Nephron (organoid): Measurements from ENCODE around the gene CAMK1G.

Source experiments
- H3K27ac Mint-ChIP-seq, 3 experiments: 2 replicates each; pipeline ENCODE4 v1.8.0; 2020; ENCODE audit warnings: mixed read lengths in 3 of 3, mild to moderate bottlenecking in 2 of 3, moderate library complexity in 1 of 3
- H3K27me3 Mint-ChIP-seq: 2 replicates; pipeline ENCODE4 v1.8.0; 2021; ENCODE audit warnings: low read depth, mild to moderate bottlenecking, moderate library complexity, mixed read lengths
- H3K36me3 Mint-ChIP-seq: 2 replicates; pipeline ENCODE4 v1.8.0; 2020; ENCODE audit warnings: low read depth, mixed read lengths
- H3K4me1 Mint-ChIP-seq: 2 replicates; pipeline ENCODE4 v1.8.0; 2020; ENCODE audit warnings: mixed read lengths
- H3K4me3 Mint-ChIP-seq, 3 experiments: 2 replicates each; pipeline ENCODE4 v1.8.0; 2020; ENCODE audit warnings: mild to moderate bottlenecking in 3 of 3, mixed read lengths in 3 of 3, moderate library complexity in 2 of 3
- H3K9me3 Mint-ChIP-seq: 2 replicates; pipeline ENCODE4 v1.8.0; 2020; ENCODE audit warnings: mixed read lengths
- TF ChIP-seq, protein P1 (sequence below), 3 experiments: fragments of 200-600 bp; sonication (generic); IDR thresholded peaks; one replicate each; pipeline ENCODE4 v1.5.0; 2021; ENCODE audit warnings: antibody characterized with exemption in 3 of 3; ENCODE audit not compliant: unreplicated experiment in 3 of 3

CAMK1G gene

GRCh38 chr1:209595028-209595427 is 11.5 kb downstream of the CAMK1G start:
- Mint-ChIP-seq H3K4me3 (peak overlapping the region in 1 of 3 experiments; percentile 14), H3K9me3 (no peaks in the 10 kb centered on the region), H3K4me1 (peaks cover 39% of the 10 kb centered on the region), H3K36me3 (no peaks in the 10 kb centered on the region), H3K27me3 (no peaks in the 10 kb centered on the region), H3K27ac (peak overlapping the region in 1 of 3 experiments; percentile 54)
- TF ChIP-seq, protein P1, sequence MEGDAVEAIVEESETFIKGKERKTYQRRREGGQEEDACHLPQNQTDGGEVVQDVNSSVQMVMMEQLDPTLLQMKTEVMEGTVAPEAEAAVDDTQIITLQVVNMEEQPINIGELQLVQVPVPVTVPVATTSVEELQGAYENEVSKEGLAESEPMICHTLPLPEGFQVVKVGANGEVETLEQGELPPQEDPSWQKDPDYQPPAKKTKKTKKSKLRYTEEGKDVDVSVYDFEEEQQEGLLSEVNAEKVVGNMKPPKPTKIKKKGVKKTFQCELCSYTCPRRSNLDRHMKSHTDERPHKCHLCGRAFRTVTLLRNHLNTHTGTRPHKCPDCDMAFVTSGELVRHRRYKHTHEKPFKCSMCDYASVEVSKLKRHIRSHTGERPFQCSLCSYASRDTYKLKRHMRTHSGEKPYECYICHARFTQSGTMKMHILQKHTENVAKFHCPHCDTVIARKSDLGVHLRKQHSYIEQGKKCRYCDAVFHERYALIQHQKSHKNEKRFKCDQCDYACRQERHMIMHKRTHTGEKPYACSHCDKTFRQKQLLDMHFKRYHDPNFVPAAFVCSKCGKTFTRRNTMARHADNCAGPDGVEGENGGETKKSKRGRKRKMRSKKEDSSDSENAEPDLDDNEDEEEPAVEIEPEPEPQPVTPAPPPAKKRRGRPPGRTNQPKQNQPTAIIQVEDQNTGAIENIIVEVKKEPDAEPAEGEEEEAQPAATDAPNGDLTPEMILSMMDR (IDR thresholded peaks at IDR 0.05; ENCODE audit: unreplicated experiment in 3 of 3): no peak

DNA sequence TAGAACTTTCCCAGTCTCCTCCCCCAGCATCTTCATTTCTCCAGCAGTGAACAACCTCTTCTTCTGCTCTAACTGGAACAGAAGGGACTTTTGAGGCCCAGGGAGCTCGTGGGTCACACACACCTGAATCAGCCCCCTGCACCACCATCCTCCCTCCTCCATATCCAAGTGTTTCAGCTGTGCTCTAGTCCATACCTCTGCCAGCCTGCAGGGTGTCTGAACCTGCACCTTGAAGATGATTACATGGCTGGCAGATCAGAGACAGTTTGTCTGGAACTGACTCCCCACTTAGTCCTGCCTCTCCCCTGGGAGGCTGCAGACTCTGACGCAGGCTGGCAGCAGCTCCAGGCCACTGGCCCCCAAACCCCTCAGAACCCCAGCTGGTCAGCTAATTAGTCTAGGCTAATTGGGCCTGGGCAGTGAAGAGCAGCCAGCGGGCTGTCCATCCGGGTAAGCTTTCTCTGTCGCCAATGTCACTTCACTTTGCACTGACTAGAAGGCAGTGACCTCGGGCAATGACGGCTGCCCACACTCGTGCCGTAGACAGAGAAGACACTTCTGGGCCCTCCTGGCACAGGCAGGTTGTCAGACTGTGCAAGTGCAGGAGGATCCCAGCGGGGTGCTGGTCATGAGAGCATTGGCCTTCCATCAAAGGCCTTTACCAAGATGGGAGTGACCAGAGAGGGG is 12.2 kb downstream of the CAMK1G start:
- H3K9me3 Mint-ChIP-seq: no peaks in the 10 kb centered on the region
- TF ChIP-seq, protein P1 (IDR thresholded peaks at IDR 0.05; ENCODE audit: unreplicated experiment in 3 of 3): no peak
- no peak overlapping the region for H3K4me3 Mint-ChIP-seq
- H3K4me1 Mint-ChIP-seq: peaks cover 32% of the 10 kb centered on the region
- no peaks in the 10 kb centered on the region for H3K27me3 Mint-ChIP-seq
- H3K27ac Mint-ChIP-seq: no peak overlapping the region
- no peaks in the 10 kb centered on the region for H3K36me3 Mint-ChIP-seq

- Mint-ChIP-seq H3K4me3 (no peak overlapping the region), H3K4me1 (peaks cover 31% of the 10 kb centered on the region), H3K9me3 (no peaks in the 10 kb centered on the region), H3K27ac (no peak overlapping the region), H3K27me3 (no peaks in the 10 kb centered on the region), H3K36me3 (no peaks in the 10 kb centered on the region)
- TF ChIP-seq, protein P1 (IDR thresholded peaks at IDR 0.05; ENCODE audit: unreplicated experiment in 3 of 3): no peak
These were observed 14.0 kb downstream of the CAMK1G start for GRCh38 chr1:209597499-209597898.

- H3K27ac Mint-ChIP-seq: no peak overlapping the region
- H3K4me1 Mint-ChIP-seq: peaks cover 27% of the 10 kb centered on the region
- H3K9me3 Mint-ChIP-seq: no peaks in the 10 kb centered on the region
- no peaks in the 10 kb centered on the region for H3K27me3 Mint-ChIP-seq
- TF ChIP-seq, protein P1 (IDR thresholded peaks at IDR 0.05; ENCODE audit: unreplicated experiment in 3 of 3): no peak
- no peak overlapping the region for H3K4me3 Mint-ChIP-seq
- no peaks in the 10 kb centered on the region for H3K36me3 Mint-ChIP-seq
These were observed 14.7 kb downstream of the CAMK1G start for GRCh38 chr1:209598227-209598626.

GRCh38 chr1:209600541-209600940 is 17.0 kb downstream of the CAMK1G start:
- Mint-ChIP-seq H3K36me3 (no peaks in the 10 kb centered on the region), H3K27ac (no peak overlapping the region), H3K4me3 (no peak overlapping the region), H3K9me3 (no peaks in the 10 kb centered on the region), H3K4me1 (peaks cover 8% of the 10 kb centered on the region), H3K27me3 (no peaks in the 10 kb centered on the region)
- TF ChIP-seq, protein P1 (IDR thresholded peaks at IDR 0.05; ENCODE audit: unreplicated experiment in 3 of 3): no peak
